ENCODE data around the gene PPEF2.

- TF ChIP-seq CTCF (IDR thresholded peaks at IDR 0.05; ENCODE audit: poor library complexity) (peak; percentile 2), EZH2 (IDR thresholded peaks at IDR 0.05; ENCODE audit: borderline replicate concordance) (no peak), EZH2phosphoT487 (IDR thresholded peaks at IDR 0.05; ENCODE audit: low read depth, severe bottlenecking, unreplicated experiment) (no peak)
These were observed 38.5 kb upstream of the PPEF2 start, which contains the start of gene NAAA for GRCh38 chr4:75940692-75941253.

All from hepatocyte (in vitro differentiated cells).